Suprapubic skin (tissue), 4 donors: Measurements from ENCODE around the gene ANKRD6. TPM values are rescaled to one million over a fixed set of nuclear protein-coding genes. Genes with fewer than 3 reads are reported as not detected.

Experiments used
- DNase-seq, 2 donors: peaks; one replicate each; pipeline ENCODE4 v3.0.0-alpha.2; 2019; ENCODE audit warnings: low spot score in 2 of 2
- H3K27ac ChIP-seq: fragments of 200-600 bp; sonication (generic); one replicate; pipeline ENCODE4 v1.5.1; 2019
- H3K27me3 ChIP-seq: fragments of 200-600 bp; sonication (generic); one replicate; pipeline ENCODE4 v1.5.1; 2019
- H3K36me3 ChIP-seq: fragments of 200-600 bp; sonication (generic); one replicate; pipeline ENCODE4 v1.5.1; 2019
- H3K4me1 ChIP-seq: fragments of 200-600 bp; sonication (generic); one replicate; pipeline ENCODE4 v1.5.1; 2019
- H3K4me3 ChIP-seq: fragments of 200-600 bp; sonication (generic); one replicate; pipeline ENCODE4 v1.5.1; 2019; ENCODE audit warnings: mild to moderate bottlenecking
- H3K9me3 ChIP-seq: fragments of 200-600 bp; sonication (generic); one replicate; pipeline ENCODE4 v1.5.1; 2019
- EP300 ChIP-seq: sonication (generic); formaldehyde crosslinking; IDR thresholded peaks from one replicate; pipeline ENCODE4 v1.6.1; 2017; ENCODE audit warnings: antibody characterized with exemption
- POLR2A ChIP-seq, 2 donors: fragments of 450-650 bp; IDR thresholded peaks; one replicate each; pipeline ENCODE4 v1.6.1; 2017; ENCODE audit warnings: antibody characterized with exemption in 2 of 2, mild to moderate bottlenecking in 2 of 2, moderate library complexity in 2 of 2
- POLR2AphosphoS5 ChIP-seq, 3 donors: sonication (generic); formaldehyde crosslinking; IDR thresholded peaks; one replicate each; pipeline ENCODE4 v1.6.1; 2017; ENCODE audit warnings: antibody characterized with exemption in 3 of 3
- WGBS: methylation state at CpG from one replicate; pipeline ENCODE4 v1.1.5; 2018; 5-methylcytosine and 5-hydroxymethylcytosine counted together
- total RNA-seq, 4 donors: library from RNA; depleted of rRNA; stranded (reverse); fragments of >200 nt; gene quantifications; one replicate each; pipeline ENCODE4 v1.1.0, GENCODE V29; 2016
- TF ChIP-seq, protein P1 (sequence below), 2 donors: fragments of 200-600 bp in 1 of 2; fragments of 450-650 bp in 1 of 2; sonication (generic) in 1 of 2; IDR thresholded peaks; one replicate each; pipeline ENCODE4 v1.5.1; 2016 to 2019; ENCODE audit warnings: antibody characterized with exemption in 2 of 2, mild to moderate bottlenecking in 1 of 2, moderate library complexity in 1 of 2

The ANKRD6 gene
- total RNA-seq, 4 donors from 2014 or later, result 3.4 to 6.9 (median 5.4) TPM

GRCh38 chr6:89458704-89459103, 25.8 kb downstream of the ANKRD6 start:
- no peaks in the 10 kb centered on the region for H3K4me1 ChIP-seq
- WGBS, result 70% methylated on average over 5 of the region's 5 CpGs
- no peaks in the 10 kb centered on the region for H3K36me3 ChIP-seq
- no peak overlapping the region for H3K4me3 ChIP-seq
- no peak for DNase-seq
- no peaks in the 10 kb centered on the region for H3K27me3 ChIP-seq
- TF ChIP-seq, protein P1, sequence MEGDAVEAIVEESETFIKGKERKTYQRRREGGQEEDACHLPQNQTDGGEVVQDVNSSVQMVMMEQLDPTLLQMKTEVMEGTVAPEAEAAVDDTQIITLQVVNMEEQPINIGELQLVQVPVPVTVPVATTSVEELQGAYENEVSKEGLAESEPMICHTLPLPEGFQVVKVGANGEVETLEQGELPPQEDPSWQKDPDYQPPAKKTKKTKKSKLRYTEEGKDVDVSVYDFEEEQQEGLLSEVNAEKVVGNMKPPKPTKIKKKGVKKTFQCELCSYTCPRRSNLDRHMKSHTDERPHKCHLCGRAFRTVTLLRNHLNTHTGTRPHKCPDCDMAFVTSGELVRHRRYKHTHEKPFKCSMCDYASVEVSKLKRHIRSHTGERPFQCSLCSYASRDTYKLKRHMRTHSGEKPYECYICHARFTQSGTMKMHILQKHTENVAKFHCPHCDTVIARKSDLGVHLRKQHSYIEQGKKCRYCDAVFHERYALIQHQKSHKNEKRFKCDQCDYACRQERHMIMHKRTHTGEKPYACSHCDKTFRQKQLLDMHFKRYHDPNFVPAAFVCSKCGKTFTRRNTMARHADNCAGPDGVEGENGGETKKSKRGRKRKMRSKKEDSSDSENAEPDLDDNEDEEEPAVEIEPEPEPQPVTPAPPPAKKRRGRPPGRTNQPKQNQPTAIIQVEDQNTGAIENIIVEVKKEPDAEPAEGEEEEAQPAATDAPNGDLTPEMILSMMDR (IDR thresholded peaks at IDR 0.05), result no peak
- no peak for TF ChIP-seq EP300
- no peak for TF ChIP-seq POLR2AphosphoS5 (IDR thresholded peaks at IDR 0.05)
- TF ChIP-seq POLR2A (IDR thresholded peaks at IDR 0.05), result no peak
- H3K27ac ChIP-seq, result no peak overlapping the region
- peaks cover 3% of the 10 kb centered on the region for H3K9me3 ChIP-seq

DNA sequence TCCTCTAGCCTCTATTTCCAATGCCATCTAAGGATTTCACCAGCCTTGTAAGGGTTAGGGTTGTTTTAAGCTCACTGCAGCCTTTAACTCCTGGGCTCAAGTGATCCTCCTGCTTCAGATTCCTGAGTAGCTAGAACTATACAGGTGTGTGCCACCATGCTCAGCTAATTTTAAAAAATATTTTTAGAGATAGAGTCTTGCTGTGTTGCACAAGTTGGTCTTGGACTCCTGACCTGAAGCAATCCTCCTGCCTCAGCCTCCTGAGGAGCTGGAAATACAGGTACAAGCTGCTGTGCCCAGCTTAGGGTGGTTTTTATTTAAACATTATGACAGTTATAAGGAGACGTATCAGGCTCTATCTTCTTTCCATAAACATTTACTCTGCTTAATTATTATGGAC, 26.5 kb downstream of the ANKRD6 start:
- Histone ChIP-seq H3K27me3 (no peaks in the 10 kb centered on the region), H3K9me3 (peaks cover 3% of the 10 kb centered on the region), H3K4me3 (no peak overlapping the region), H3K36me3 (no peaks in the 10 kb centered on the region), H3K4me1 (no peaks in the 10 kb centered on the region), H3K27ac (no peak overlapping the region)
- TF ChIP-seq POLR2A (IDR thresholded peaks at IDR 0.05), result no peak
- TF ChIP-seq POLR2AphosphoS5 (IDR thresholded peaks at IDR 0.05), result no peak
- TF ChIP-seq, protein P1 (IDR thresholded peaks at IDR 0.05), result no peak
- no peak for TF ChIP-seq EP300
- no peak for DNase-seq
- WGBS, result 90% methylated on average over 1 of the region's 1 CpG

- Histone ChIP-seq H3K9me3 (peaks cover under 1% of the 10 kb centered on the region), H3K36me3 (no peaks in the 10 kb centered on the region), H3K27ac (no peak overlapping the region), H3K4me1 (no peaks in the 10 kb centered on the region), H3K27me3 (no peaks in the 10 kb centered on the region), H3K4me3 (no peak overlapping the region)
- WGBS, result 82% methylated on average over 7 of the region's 7 CpGs
- no peak for DNase-seq
- TF ChIP-seq EP300 (no peak), POLR2AphosphoS5 (IDR thresholded peaks at IDR 0.05) (no peak), POLR2A (IDR thresholded peaks at IDR 0.05) (no peak)
- TF ChIP-seq, protein P1 (IDR thresholded peaks at IDR 0.05), result no peak
These were observed 27.8 kb downstream of the ANKRD6 start for GRCh38 chr6:89460713-89461112.

DNA sequence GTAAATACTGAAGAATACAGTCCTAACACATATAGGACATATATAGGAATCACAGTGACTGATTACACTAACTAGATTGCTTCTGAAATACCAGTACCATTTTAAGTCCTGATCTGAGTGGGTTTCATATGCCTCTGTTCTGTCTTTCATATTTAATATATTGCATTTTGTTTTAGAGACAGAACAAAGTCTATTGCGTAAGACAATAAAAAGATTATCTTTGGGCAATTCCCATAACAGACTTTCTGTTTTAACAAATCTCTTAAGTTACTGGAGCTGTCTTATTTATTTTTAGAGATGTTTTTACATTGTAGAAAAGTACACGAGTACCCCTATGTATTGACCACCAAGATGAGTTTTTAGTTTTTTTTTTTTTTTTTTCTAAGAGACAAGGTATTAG, 29.6 kb downstream of the ANKRD6 start:
- H3K9me3 ChIP-seq, result no peaks in the 10 kb centered on the region
- no peaks in the 10 kb centered on the region for H3K27me3 ChIP-seq
- no peak for DNase-seq
- no peak overlapping the region for H3K4me3 ChIP-seq
- no peaks in the 10 kb centered on the region for H3K36me3 ChIP-seq
- H3K27ac ChIP-seq, result no peak overlapping the region
- WGBS, result 87% methylated on average over 2 of the region's 2 CpGs
- no peak for TF ChIP-seq EP300
- TF ChIP-seq, protein P1 (IDR thresholded peaks at IDR 0.05), result no peak
- no peak for TF ChIP-seq POLR2AphosphoS5 (IDR thresholded peaks at IDR 0.05)
- TF ChIP-seq POLR2A (IDR thresholded peaks at IDR 0.05), result no peak
- no peaks in the 10 kb centered on the region for H3K4me1 ChIP-seq

- H3K9me3 ChIP-seq, result no peaks in the 10 kb centered on the region
- 73% methylated on average over 2 of the region's 2 CpGs for WGBS
- H3K27ac ChIP-seq, result no peak overlapping the region
- DNase-seq, result no peak
- H3K4me3 ChIP-seq, result no peak overlapping the region
- no peaks in the 10 kb centered on the region for H3K4me1 ChIP-seq
- H3K27me3 ChIP-seq, result no peaks in the 10 kb centered on the region
- TF ChIP-seq POLR2AphosphoS5 (IDR thresholded peaks at IDR 0.05) (no peak), EP300 (no peak), POLR2A (IDR thresholded peaks at IDR 0.05) (no peak)
- TF ChIP-seq, protein P1 (IDR thresholded peaks at IDR 0.05), result no peak
- no peaks in the 10 kb centered on the region for H3K36me3 ChIP-seq
These were observed 31.3 kb downstream of the ANKRD6 start for GRCh38 chr6:89464295-89464694.
